HepG2 (cell line): ENCODE measurements around the gene TPI1. TPM values are rescaled to one million over a fixed set of nuclear protein-coding genes. Genes with fewer than 3 reads are reported as not detected.

Experiments
- DMAP1 ChIP-seq: IDR thresholded peaks from 2 replicates; pipeline ENCODE4 v1.6.1; 2016
- EHMT2 ChIP-seq: fragments of 200-600 bp; sonication (generic); IDR thresholded peaks from 2 replicates; pipeline ENCODE4 v1.7.0; 2017; ENCODE audit warnings: antibody characterized with exemption, low read depth, low read length, borderline replicate concordance
- FOXA3 ChIP-seq: IDR thresholded peaks from 2 replicates; pipeline ENCODE4 v1.6.1; 2016; ENCODE audit warnings: missing genetic modification reagents, missing compliant biosample characterization
- JUNB ChIP-seq: sonication (generic); formaldehyde crosslinking; IDR thresholded peaks from 2 replicates; pipeline ENCODE4 v1.8.0; 2022; ENCODE audit warnings: missing genetic modification reagents, mild to moderate bottlenecking, borderline replicate concordance
- NFATC3 ChIP-seq: sonication (generic); formaldehyde crosslinking; IDR thresholded peaks from 2 replicates; pipeline ENCODE4 v1.5.1; 2020; ENCODE audit warnings: mild to moderate bottlenecking, missing genetic modification reagents
- PATZ1 ChIP-seq: sonication (generic); formaldehyde crosslinking; IDR thresholded peaks from 2 replicates; pipeline ENCODE4 v1.4.0; 2020; ENCODE audit warnings: missing genetic modification reagents
- RELA ChIP-seq: sonication (generic); formaldehyde crosslinking; IDR thresholded peaks from 2 replicates; pipeline ENCODE4 v1.4.0; 2020; ENCODE audit warnings: missing genetic modification reagents
- SP2 ChIP-seq: sonication (generic); formaldehyde crosslinking; IDR thresholded peaks from 2 replicates; pipeline ENCODE4 v1.5.1; 2020; ENCODE audit warnings: mild to moderate bottlenecking, missing genetic modification reagents
- TAF1 ChIP-seq: sonication (generic); formaldehyde crosslinking; IDR thresholded peaks from 2 replicates; pipeline ENCODE4 v1.4.0; 2020; ENCODE audit warnings: missing genetic modification reagents
- ZMAT3 ChIP-seq: sonication (generic); formaldehyde crosslinking; conservative IDR thresholded peaks from 2 replicates; pipeline ENCODE4 v1.7.0; 2021; ENCODE audit warnings: missing genetic modification reagents
- ZNF101 ChIP-seq: sonication (generic); formaldehyde crosslinking; IDR thresholded peaks from 2 replicates; pipeline ENCODE4 v1.4.0; 2020; ENCODE audit warnings: mild to moderate bottlenecking, low read depth, missing genetic modification reagents, borderline replicate concordance
- ZNF44 ChIP-seq: sonication (generic); formaldehyde crosslinking; IDR thresholded peaks from 2 replicates; pipeline ENCODE4 v1.5.1; 2020; ENCODE audit warnings: mild to moderate bottlenecking, missing genetic modification reagents
- ZNF510 ChIP-seq: sonication (generic); formaldehyde crosslinking; IDR thresholded peaks from 2 replicates; pipeline ENCODE4 v1.4.0; 2020; ENCODE audit warnings: low read depth, mild to moderate bottlenecking, missing genetic modification reagents
- ZNF639 ChIP-seq: conservative IDR thresholded peaks from 2 replicates; pipeline ENCODE4 v1.6.1; 2018; ENCODE audit warnings: missing genetic modification reagents
- ZNF766 ChIP-seq: sonication (generic); formaldehyde crosslinking; IDR thresholded peaks from 2 replicates; pipeline ENCODE4 v1.5.0; 2020; ENCODE audit warnings: missing genetic modification reagents, borderline replicate concordance
- ZNF83 ChIP-seq: sonication (generic); formaldehyde crosslinking; IDR thresholded peaks from 2 replicates; pipeline ENCODE4 v1.4.0; 2020; ENCODE audit warnings: missing genetic modification reagents, mild to moderate bottlenecking, borderline replicate concordance
- ZNF850 ChIP-seq: sonication (generic); formaldehyde crosslinking; conservative IDR thresholded peaks from 2 replicates; pipeline ENCODE4 v1.9.0; 2021; ENCODE audit warnings: mild to moderate bottlenecking, missing genetic modification reagents
- polyA plus RNA-seq, 8 experiments: library from polyadenylated mRNA; depleted of rRNA in 3 of 8; stranded (reverse) in 7 of 8; unstranded in 1 of 8; fragments of >200 nt; fragmentation: Illumina TruSeq in 4 of 8; extraction: Trizol in 4 of 8; gene quantifications; 2 replicates each; pipeline versions ENCODE4 v1.2.1 to v1.2.3, GENCODE V29; 2011 to 2016; ENCODE audit warnings: low read depth in 4 of 8, missing spikeins in 1 of 8, mixed read lengths in 1 of 8; ENCODE audit not compliant: insufficient read depth in 1 of 8
- total RNA-seq, 5 experiments: library from RNA; depleted of rRNA; stranded (reverse); fragments of >200 nt; fragmentation: Illumina TruSeq; extraction: Trizol; gene quantifications; 2 replicates each; pipeline ENCODE4 v1.2.3, GENCODE V29; 2016; ENCODE audit warnings: low read depth in 1 of 5
- TF ChIP-seq, protein P1 (sequence below): sonication (generic); formaldehyde crosslinking; IDR thresholded peaks from 2 replicates; pipeline ENCODE4 v1.9.0; 2022; ENCODE audit warnings: low read depth, missing genetic modification reagents
- TF ChIP-seq, protein P2 (sequence below): IDR thresholded peaks from 2 replicates; pipeline ENCODE4 v1.6.1; 2016; ENCODE audit warnings: missing genetic modification reagents, missing compliant biosample characterization
- TF ChIP-seq, protein P3 (sequence below): sonication (generic); formaldehyde crosslinking; conservative IDR thresholded peaks from 2 replicates; pipeline ENCODE4 v1.4.0; 2020; ENCODE audit warnings: missing genetic modification reagents

The TPI1 gene
- total and polyA plus RNA-seq, 2 of the 13 experiments (the other 11 are each of a cell fraction or from before 2014, with no cell fraction given), result 945 to 2,535 TPM

GRCh38 chr12:6890789-6891645 is 23.7 kb downstream of the TPI1 start (continued):
- TF ChIP-seq PATZ1 (CRISPR knock-in tag) (peak; percentile 77), TAF1 (CRISPR knock-in tag) (peak; percentile 92), ZNF44 (CRISPR knock-in tag) (no peak), EHMT2 (no peak), ZNF101 (CRISPR knock-in tag) (no peak), ZMAT3 (CRISPR knock-in tag) (peak; percentile 89), ZNF850 (CRISPR knock-in tag) (no peak), ZNF639 (CRISPR knock-in tag) (peak; percentile 72), ZNF83 (no peak), JUNB (CRISPR knock-in tag) (no peak; the same call in 1 of the 2 replicates), FOXA3 (CRISPR knock-in tag) (peak; percentile 77; the same call in 1 of the 2 replicates), RELA (CRISPR knock-in tag) (0 out of 2 replicates have a peak, but pooled peaks have one; percentile 58), DMAP1 (CRISPR knock-in tag) (peak; percentile 88), SP2 (peak; percentile 48; the same call in 1 of the 2 replicates), NFATC3 (no peak), ZNF766 (CRISPR knock-in tag) (peak; percentile 68), ZNF510 (CRISPR knock-in tag) (no peak)
- TF ChIP-seq, protein P1, sequence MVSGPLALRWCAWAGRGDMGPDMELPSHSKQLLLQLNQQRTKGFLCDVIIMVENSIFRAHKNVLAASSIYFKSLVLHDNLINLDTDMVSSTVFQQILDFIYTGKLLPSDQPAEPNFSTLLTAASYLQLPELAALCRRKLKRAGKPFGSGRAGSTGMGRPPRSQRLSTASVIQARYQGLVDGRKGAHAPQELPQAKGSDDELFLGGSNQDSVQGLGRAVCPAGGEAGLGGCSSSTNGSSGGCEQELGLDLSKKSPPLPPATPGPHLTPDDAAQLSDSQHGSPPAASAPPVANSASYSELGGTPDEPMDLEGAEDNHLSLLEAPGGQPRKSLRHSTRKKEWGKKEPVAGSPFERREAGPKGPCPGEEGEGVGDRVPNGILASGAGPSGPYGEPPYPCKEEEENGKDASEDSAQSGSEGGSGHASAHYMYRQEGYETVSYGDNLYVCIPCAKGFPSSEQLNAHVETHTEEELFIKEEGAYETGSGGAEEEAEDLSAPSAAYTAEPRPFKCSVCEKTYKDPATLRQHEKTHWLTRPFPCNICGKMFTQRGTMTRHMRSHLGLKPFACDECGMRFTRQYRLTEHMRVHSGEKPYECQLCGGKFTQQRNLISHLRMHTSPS (CRISPR knock-in tag), result peak; percentile 63; the same call in 1 of the 2 replicates
- TF ChIP-seq, protein P2, sequence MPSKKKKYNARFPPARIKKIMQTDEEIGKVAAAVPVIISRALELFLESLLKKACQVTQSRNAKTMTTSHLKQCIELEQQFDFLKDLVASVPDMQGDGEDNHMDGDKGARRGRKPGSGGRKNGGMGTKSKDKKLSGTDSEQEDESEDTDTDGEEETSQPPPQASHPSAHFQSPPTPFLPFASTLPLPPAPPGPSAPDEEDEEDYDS, result no peak; the same call in none of the 2 replicates
- TF ChIP-seq, protein P3, sequence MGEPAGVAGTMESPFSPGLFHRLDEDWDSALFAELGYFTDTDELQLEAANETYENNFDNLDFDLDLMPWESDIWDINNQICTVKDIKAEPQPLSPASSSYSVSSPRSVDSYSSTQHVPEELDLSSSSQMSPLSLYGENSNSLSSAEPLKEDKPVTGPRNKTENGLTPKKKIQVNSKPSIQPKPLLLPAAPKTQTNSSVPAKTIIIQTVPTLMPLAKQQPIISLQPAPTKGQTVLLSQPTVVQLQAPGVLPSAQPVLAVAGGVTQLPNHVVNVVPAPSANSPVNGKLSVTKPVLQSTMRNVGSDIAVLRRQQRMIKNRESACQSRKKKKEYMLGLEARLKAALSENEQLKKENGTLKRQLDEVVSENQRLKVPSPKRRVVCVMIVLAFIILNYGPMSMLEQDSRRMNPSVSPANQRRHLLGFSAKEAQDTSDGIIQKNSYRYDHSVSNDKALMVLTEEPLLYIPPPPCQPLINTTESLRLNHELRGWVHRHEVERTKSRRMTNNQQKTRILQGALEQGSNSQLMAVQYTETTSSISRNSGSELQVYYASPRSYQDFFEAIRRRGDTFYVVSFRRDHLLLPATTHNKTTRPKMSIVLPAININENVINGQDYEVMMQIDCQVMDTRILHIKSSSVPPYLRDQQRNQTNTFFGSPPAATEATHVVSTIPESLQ (CRISPR knock-in tag), result no peak
